Measurements from ENCODE around the gene MFSD1. TPM values are rescaled to one million over a fixed set of nuclear protein-coding genes. Genes with fewer than 3 reads are reported as not detected.

The MFSD1 gene
- 69.1 and 70.1 TPM in 2 replicates for total RNA-seq

DNA sequence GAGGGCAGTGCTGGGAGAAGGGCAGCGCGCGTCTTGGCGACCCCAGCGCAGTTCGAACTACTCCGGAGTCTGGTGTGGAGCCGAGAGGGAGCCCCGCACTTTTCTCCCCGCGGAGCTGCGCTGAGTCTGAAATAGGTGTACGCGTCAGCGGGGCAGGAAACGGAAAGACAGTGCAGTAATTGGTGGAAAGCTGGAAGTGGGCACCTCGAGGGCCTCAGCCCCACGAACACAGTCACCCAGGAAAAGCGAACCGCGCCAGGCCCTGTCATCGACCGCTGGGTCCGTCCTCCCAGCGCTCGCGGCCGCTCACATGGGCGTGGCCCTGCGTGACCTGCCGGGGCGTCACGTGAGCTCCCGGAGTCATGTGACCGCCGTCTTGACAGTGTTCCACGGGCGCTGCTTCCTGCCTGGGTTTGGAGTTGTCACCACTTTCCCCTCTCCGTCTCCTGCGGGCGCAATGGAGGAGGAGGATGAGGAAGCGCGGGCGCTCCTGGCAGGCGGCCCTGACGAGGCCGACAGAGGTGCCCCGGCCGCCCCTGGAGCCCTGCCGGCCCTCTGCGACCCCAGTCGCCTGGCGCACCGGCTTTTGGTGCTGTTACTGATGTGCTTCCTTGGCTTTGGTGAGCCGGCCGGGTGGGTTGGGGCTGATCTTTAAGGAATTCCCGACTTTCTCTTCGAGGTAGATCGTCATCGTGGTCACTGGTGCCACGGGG is at the start of gene MFSD1:
TSS of gene MFSD1 (plus strand) at position 359 of the 713 bp plus-strand sequence. CDS start at position 458, 99 bp downstream.

Other genes with a start within 250 kb of the MFSD1 start
- 1.9 and 10.1 TPM in 2 replicates for gene MLF1, start 230.9 kb upstream of the MFSD1 start, total RNA-seq
- 50.8 and 71.4 TPM in 2 replicates for gene GFM1, start 157.5 kb upstream of the MFSD1 start, total RNA-seq
- 50.4 and 57.5 TPM in 2 replicates for gene LXN, start 129.4 kb upstream of the MFSD1 start, total RNA-seq
- gene RARRES1, start 69.6 kb upstream of the MFSD1 start, total RNA-seq = 5.1 and 9.6 TPM in 2 replicates